Measurements from ENCODE around the gene CARNS1. TPM values are rescaled to one million over a fixed set of nuclear protein-coding genes. Genes with fewer than 3 reads are reported as not detected.

Gene CARNS1
- total RNA-seq, 3 donors from 2014 or later (not counting 1 experiment from before 2014, with no cell fraction given), result 25.0 to 29.0 (median 25.0) TPM

DNA sequence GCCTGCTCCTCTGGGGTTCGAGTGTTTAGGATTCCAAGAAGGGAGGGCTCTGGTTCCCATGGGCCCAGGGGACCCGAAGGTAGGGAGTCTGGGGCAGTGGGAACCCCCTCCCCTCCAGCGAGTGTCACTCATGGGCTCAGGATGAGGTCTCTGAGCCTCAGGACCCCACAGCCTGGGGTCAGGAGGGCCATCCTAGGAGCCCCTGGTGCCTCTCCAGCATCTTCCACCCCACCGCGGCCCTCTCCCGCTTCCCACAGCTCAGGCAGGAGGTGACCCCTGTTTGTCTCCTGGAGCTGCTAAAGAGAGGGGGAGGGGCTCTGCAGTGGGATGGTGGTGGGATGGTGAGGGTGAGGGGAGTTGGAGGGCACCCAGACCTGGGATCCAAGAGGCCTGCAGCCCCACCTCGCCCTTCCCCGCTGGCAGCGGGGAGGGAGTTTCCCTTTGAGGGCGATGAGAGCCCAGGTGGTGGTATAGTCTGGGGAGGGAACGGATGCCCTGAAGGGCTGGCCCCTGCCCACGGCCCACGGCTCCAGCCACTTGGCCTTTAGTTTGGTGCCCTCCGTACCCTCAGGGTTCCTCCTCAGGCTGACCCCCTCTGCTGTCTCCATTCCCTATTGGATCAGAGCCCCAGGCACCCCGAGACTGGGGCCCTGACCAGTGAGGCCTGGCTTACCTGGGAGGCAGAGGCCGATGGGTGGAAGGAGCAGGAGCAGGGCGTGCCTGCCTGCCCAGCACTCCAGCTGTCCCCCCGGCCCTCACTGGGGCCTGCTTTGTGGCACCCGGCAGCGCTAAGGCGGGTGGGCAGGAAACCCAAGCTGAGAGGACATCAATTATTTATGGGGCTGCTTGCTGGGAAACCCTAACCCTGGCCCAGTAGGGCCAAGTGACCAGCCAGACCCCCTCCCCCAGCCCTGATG lies 38.6 kb downstream of the CARNS1 start:
- no peak overlapping the region for H3K27ac Mint-ChIP-seq
- no peaks in the 10 kb centered on the region for H3K9me3 Mint-ChIP-seq
- Histone ChIP-seq H3K4me1 (ENCODE audit: control insufficient read depth, insufficient read depth, low read length) (peaks cover 27% of the 10 kb centered on the region), H3K27me3 (ENCODE audit: control insufficient read depth, insufficient read depth, low read length) (no peaks in the 10 kb centered on the region), H3K27ac (ENCODE audit: low read length) (no peak overlapping the region), H3K4me3 (ENCODE audit: low read length) (no peak overlapping the region), H3K9me3 (ENCODE audit: control insufficient read depth, insufficient read depth, low read length) (no peaks in the 10 kb centered on the region), H3K36me3 (ENCODE audit: control insufficient read depth, insufficient read depth, low read length) (no peaks in the 10 kb centered on the region)
- WGBS (ENCODE audit: insufficient coverage), result 84% methylated on average over 21 of the region's 21 CpGs
- peaks cover 0 to 13% of the 10 kb centered on the region in 2 donors for H3K4me1 Mint-ChIP-seq
- TF ChIP-seq, protein P1, sequence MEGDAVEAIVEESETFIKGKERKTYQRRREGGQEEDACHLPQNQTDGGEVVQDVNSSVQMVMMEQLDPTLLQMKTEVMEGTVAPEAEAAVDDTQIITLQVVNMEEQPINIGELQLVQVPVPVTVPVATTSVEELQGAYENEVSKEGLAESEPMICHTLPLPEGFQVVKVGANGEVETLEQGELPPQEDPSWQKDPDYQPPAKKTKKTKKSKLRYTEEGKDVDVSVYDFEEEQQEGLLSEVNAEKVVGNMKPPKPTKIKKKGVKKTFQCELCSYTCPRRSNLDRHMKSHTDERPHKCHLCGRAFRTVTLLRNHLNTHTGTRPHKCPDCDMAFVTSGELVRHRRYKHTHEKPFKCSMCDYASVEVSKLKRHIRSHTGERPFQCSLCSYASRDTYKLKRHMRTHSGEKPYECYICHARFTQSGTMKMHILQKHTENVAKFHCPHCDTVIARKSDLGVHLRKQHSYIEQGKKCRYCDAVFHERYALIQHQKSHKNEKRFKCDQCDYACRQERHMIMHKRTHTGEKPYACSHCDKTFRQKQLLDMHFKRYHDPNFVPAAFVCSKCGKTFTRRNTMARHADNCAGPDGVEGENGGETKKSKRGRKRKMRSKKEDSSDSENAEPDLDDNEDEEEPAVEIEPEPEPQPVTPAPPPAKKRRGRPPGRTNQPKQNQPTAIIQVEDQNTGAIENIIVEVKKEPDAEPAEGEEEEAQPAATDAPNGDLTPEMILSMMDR (IDR thresholded peaks at IDR 0.05), result no peak
- no peak overlapping the region for H3K4me3 Mint-ChIP-seq
- H3K36me3 Mint-ChIP-seq, result no peaks in the 10 kb centered on the region
- H3K27me3 Mint-ChIP-seq (ENCODE audit: low read depth in 2 of 2), result peaks cover 0 to 11% of the 10 kb centered on the region in 2 donors
- DNase-seq (no peak), ATAC-seq (no peak)
- intact Hi-C loops (cut with micrococcal nuclease), result no loop called here

DNA sequence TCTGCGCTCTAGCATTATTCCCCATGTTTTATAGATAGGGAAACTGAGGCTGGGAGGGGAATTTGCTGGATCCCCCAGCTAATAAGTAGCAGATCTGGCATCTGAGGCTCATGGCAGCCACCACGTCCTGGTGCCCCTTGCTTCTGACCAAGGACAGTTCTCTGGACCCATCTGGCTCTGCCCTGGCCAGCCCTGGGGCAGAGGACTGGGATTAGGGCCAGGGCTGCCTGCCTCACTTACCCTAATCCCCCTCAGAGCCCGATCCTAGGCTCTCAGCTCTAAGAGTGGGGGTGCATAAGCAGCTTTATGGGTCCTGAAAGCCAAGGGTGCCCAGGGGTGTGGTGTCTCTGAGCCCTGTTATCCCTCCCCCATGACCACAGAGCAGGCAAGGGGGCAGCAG lies 39.6 kb downstream of the CARNS1 start, which contains the start of gene CABP4:
TSS of gene CABP4 (plus strand) at position 301 of the 400 bp plus-strand sequence. CDS start at position 371, 70 bp downstream.
- peaks cover 0 to 9% of the 10 kb centered on the region in 2 donors for H3K27me3 Mint-ChIP-seq (ENCODE audit: low read depth in 2 of 2)
- peaks cover 0 to 12% of the 10 kb centered on the region in 2 donors for H3K4me1 Mint-ChIP-seq
- TF ChIP-seq, protein P1 (IDR thresholded peaks at IDR 0.05), result no peak
- Histone ChIP-seq H3K4me1 (ENCODE audit: control insufficient read depth, insufficient read depth, low read length) (peaks cover 25% of the 10 kb centered on the region), H3K36me3 (ENCODE audit: control insufficient read depth, insufficient read depth, low read length) (no peaks in the 10 kb centered on the region), H3K27me3 (ENCODE audit: control insufficient read depth, insufficient read depth, low read length) (no peaks in the 10 kb centered on the region), H3K27ac (ENCODE audit: low read length) (no peak within 1 kb of the TSS), H3K9me3 (ENCODE audit: control insufficient read depth, insufficient read depth, low read length) (no peaks in the 10 kb centered on the region), H3K4me3 (ENCODE audit: low read length) (no peak within 1 kb of the TSS)
- DNase-seq (no peak), ATAC-seq (no peak)
- no peak within 1 kb of the TSS for H3K27ac Mint-ChIP-seq
- H3K9me3 Mint-ChIP-seq, result no peaks in the 10 kb centered on the region
- no peaks in the 10 kb centered on the region for H3K36me3 Mint-ChIP-seq
- intact Hi-C loops (cut with micrococcal nuclease), result no loop called here
- WGBS (ENCODE audit: insufficient coverage), result 90% methylated on average over 3 of the region's 3 CpGs
- no peak within 1 kb of the TSS for H3K4me3 Mint-ChIP-seq

DNA sequence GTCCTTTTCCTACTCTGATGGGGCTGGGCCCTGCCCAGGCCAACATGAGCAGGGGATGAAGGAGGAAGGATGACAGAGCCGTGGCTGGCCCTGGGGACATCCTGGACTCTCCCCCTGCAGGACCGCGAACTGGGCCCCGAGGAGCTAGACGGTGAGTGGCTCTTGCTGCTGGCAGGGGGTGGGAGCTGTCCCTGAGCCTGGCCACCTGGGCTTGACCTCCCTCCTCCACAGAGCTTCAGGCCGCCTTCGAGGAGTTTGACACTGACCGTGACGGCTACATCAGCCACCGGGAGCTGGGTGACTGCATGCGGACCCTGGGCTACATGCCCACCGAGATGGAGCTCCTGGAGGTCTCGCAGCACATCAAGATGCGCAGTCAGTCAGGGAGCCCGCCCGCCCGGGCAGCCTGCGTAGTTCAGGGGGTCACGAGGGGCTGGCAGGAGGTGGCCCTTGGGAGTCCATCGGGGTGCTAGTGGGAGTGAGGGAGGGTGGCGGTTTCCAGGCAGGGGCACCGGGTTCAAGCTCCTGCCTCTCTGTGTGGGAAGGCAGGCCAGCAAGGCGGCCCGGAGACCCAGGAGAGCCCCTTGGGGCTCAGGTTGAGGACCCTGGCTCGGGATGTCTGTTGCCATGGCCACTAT lies 40.7 kb downstream of the CARNS1 start:
- Histone ChIP-seq H3K27ac (ENCODE audit: low read length) (no peak overlapping the region), H3K4me1 (ENCODE audit: control insufficient read depth, insufficient read depth, low read length) (peaks cover 14% of the 10 kb centered on the region), H3K9me3 (ENCODE audit: control insufficient read depth, insufficient read depth, low read length) (no peaks in the 10 kb centered on the region), H3K27me3 (ENCODE audit: control insufficient read depth, insufficient read depth, low read length) (no peaks in the 10 kb centered on the region), H3K36me3 (ENCODE audit: control insufficient read depth, insufficient read depth, low read length) (no peaks in the 10 kb centered on the region), H3K4me3 (ENCODE audit: low read length) (no peak overlapping the region)
- Mint-ChIP-seq H3K4me3 (no peak overlapping the region), H3K27me3 (ENCODE audit: low read depth in 2 of 2) (peaks cover 0 to 9% of the 10 kb centered on the region in 2 donors), H3K9me3 (no peaks in the 10 kb centered on the region), H3K27ac (no peak overlapping the region), H3K36me3 (no peaks in the 10 kb centered on the region), H3K4me1 (peaks cover 0 to 10% of the 10 kb centered on the region in 2 donors)
- ATAC-seq (no peak), DNase-seq (no peak)
- 94% methylated on average over 25 of the region's 25 CpGs for WGBS (ENCODE audit: insufficient coverage)
- intact Hi-C loops (cut with micrococcal nuclease), result no loop called here
- TF ChIP-seq, protein P1 (IDR thresholded peaks at IDR 0.05), result no peak
